Lung microvascular endothelial cell (primary cell): ENCODE data around the gene RAMP3. TPM values are rescaled to one million over a fixed set of nuclear protein-coding genes. Genes with fewer than 3 reads are reported as not detected.
"Not testable (repeated sequence)": the region's sequence is repeated elsewhere in the genome, so short reads cannot be mapped to it uniquely, and the experiment has no call there.

Experiments
- DNase-seq, 2 donors: peaks; one replicate each; pipeline versions ENCODE4 v3.0.0 to v3.0.0-alpha.2; 2010; ENCODE audit warnings: low read depth in 2 of 2
- total RNA-seq: library from RNA; depleted of rRNA; stranded (reverse); fragments of >200 nt; gene quantifications from 2 replicates; pipeline ENCODE4 v1.2.1, GENCODE V29; 2014

The RAMP3 gene
- total RNA-seq, 1 donor from 2014 or later = 218 TPM

DNA sequence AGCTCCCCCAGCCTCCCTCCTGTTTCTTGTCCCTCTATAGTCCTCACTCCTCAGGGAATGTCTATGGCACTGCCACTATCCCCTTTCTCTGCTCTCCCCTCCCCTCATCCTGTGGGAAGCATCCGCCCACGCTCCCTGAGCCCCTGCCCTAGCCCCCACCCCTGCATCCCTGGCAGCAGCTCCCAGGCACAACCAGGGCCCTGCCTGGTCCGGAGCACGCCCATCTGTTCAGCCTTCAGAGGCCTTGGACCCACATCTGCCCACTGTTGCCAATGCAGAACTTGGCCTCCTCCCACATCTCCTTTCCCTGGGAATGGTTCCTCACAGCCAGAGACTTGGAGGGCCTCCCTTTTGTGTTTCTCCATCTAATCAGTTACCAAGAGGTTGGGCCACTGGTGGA, 25.7 kb upstream of the RAMP3 start:
- DNase-seq = no peak

DNA sequence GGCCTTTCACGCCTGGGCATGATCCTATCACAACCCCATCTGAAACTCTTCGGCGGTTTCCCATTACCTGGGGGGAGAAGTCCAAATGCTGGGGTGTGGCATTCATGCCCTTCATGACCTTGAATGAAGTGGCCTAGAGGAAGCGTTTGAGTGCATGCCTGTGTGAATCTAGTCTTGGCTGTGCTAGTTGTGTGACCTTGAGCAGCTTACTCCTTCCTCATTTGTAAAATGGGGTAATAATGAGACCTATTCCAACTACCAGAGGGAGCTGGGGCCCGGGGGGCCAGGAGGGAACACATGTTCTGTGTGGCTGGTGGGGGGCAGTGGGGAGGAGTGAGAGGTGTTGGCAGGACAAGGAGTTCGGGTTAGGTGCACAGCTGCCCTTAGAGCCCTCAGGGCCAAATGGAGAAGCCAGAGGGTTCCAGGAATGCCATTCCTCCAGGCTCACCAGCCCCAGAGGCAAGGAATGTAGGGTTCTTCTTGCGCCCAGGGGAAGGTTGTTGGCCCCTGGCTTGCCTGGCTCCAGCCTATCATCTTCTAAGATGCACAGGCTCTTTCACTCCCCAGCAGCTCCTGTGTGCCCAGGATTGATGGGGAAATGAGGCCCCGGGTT, 24.8 kb upstream of the RAMP3 start:
- DNase-seq = no peak

DNA sequence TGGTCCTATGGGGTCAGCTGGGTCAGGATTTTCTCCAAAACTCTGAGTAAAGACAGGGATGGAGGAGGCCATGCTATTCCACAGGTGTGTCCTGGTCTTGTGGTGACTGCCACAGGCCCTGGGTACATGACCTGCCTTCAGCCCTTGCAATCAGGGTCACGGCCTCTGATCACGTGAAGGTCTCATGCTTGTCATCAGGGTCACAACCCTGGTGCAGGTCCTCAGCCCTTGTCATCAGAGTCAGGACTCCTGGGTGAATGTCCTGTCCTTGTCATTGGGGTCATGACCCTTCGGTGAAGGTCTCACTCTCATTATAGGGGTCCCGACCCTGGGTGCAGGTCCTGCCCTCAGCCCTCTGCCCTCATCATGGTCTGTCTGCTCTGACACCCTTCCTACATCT, 24.2 kb upstream of the RAMP3 start:
- DNase-seq = no peak

DNA sequence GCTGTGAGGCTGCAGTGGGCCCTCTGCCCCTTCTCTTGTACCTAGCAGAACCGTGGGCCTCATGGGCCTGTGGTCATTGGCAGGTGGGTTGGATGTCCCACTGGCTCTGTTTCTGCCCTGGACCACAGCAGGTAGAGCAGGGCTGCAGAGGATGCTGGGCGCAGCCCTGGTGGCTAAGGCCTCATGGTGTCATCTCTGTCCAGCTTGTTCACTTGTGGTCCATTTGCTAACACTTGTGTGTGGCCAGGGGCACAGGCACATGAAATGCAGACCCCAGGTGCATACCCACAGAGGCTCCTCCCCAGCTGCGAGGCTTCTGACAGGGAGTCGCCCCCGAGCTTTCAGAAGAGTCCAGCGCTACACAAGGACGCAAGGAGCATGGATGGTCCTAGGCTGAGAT, 23.7 kb upstream of the RAMP3 start:
- no peak for DNase-seq

DNA sequence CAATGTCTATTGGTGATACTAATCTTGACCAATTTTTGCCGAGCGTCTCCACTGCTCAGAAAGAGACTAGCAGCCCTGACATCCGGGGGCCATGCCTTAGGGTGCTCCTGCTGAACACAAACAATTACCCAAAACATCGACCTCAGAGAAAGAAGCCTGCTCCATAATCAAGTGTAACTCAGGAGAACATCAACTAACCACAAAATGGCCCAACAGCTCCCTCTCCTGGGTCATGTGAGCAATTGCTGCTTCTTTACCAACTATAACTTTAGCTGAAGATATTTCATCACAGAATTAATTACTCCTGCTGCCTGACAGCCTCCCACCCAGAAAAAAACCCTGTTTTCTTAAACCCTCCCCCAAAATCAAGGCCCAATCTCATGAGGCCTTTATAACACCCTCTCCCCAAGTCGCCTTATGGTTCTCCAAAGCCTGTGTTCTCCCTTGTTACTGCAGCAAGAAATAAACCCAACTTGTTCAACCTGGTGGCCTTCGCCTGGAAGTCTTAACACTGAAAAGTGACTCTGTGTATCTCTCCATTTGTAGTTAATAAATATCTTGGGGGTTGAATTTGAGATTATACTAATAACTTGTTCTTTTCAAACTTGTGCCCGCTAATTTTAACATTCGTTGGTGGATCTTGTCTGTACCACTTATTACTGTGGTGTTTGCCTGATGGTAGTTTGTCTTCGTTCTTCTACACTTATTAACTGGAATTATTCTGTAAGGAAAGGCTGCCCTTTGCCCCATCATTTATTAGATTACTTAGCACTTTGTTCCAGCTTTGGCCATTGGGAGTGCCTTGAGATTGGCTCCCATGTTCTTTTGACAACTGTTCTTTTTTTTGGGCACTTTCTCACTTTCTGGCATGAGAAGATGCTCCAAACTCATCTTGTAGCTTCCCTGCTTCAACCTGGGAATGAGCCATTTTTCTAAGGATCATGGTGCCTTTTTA, 21.2 kb upstream of the RAMP3 start:
- peak; percentile 80 to 85 for DNase-seq

DNA sequence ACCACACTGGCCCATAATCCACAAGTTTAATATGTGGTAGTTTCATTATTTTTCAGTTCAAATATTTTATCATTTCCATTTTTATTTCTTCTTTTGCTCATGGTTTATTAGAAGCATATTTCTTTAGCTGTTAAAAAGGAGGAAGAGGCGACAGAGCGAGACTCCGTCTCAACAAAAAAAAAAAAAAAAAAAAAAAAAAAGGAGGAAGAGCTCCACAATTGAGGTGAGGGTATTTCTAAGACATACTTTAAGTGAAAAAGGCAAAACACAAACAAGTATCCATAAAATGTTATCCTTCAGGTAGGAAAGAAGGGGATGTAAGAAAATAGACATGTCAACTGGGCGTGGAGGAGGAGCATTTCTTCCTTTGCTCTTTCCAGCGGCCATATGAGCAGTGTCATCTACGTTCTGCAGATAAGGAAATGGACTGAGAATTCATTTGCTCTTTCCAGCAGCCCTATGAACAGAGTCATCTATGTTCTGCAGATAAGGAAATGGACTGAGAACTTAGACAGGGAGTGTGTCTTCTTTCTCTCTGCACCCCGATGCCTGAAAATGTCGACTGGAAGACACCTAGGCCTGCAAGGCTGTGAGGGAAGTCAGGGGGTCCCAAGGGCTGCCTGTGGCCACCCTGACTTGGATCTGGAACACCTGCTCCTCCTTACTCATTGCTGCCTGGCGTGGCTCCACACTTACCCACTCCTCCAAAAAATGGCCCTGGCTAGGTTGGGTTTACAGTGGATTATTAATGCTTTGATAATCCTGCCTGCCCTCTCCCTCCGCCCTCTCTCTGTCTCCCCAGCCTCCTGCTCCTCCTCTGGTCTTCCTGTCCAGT, 18.9 kb upstream of the RAMP3 start:
- no peak for DNase-seq

GRCh38 chr7:45140827-45141226, 16.8 kb upstream of the RAMP3 start:
- DNase-seq = no peak

DNA sequence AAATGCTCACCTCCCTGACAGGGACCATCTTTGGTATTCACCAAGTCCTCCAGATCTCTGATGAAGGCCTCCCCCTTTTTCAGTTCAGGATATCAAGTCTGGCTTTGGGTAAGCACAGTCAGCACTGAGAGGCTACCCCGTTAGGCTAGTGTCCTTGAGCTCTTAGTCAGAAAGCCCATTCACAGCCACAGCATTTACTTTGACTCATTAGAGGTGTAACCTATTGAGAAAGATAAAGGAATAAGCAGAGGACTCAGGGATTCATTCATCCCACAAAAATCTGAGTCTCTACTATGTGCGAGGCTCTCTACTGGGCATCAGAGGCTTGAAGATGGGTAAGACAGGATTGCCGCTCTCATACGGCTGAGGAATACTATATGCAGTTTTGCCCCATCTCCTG, 14.0 kb upstream of the RAMP3 start:
- DNase-seq = no peak

- no peak for DNase-seq
Observed at GRCh38 chr7:45145881-45146280, 11.7 kb upstream of the RAMP3 start.

- no peak for DNase-seq
Observed at GRCh38 chr7:45146531-45147379, 10.8 kb upstream of the RAMP3 start.

GRCh38 chr7:45147858-45148652, 9.5 kb upstream of the RAMP3 start:
- no peak for DNase-seq

DNA sequence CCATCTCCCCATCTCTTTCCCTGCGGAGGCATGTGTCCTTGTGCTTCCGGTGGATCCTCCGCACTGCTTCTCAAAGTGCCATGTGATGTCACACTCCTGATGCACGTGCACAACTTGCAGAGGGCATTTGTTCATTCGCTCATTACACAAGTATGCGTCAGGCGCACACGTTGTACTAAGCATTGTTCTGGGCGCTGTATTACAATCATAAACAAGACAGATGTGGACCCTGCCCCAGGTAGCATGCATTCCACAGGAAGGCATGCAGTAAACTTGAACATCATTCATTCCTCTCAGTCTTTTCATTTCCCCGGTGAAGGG, 9.0 kb upstream of the RAMP3 start:
- DNase-seq = no peak

GRCh38 chr7:45149606-45150005, 8.0 kb upstream of the RAMP3 start:
- DNase-seq = no peak

- no peak for DNase-seq
Observed at GRCh38 chr7:45150199-45150598, 7.4 kb upstream of the RAMP3 start.

- no peak for DNase-seq
Observed at GRCh38 chr7:45151131-45151684, 6.4 kb upstream of the RAMP3 start.

- DNase-seq = no peak
Observed at GRCh38 chr7:45151967-45152366, 5.6 kb upstream of the RAMP3 start.

- DNase-seq = peak in 1 of 2 donors; percentile 77
Observed at GRCh38 chr7:45153233-45153632, 4.4 kb upstream of the RAMP3 start.

GRCh38 chr7:45153861-45154260, 3.7 kb upstream of the RAMP3 start:
- not testable (repeated sequence) for DNase-seq

DNA sequence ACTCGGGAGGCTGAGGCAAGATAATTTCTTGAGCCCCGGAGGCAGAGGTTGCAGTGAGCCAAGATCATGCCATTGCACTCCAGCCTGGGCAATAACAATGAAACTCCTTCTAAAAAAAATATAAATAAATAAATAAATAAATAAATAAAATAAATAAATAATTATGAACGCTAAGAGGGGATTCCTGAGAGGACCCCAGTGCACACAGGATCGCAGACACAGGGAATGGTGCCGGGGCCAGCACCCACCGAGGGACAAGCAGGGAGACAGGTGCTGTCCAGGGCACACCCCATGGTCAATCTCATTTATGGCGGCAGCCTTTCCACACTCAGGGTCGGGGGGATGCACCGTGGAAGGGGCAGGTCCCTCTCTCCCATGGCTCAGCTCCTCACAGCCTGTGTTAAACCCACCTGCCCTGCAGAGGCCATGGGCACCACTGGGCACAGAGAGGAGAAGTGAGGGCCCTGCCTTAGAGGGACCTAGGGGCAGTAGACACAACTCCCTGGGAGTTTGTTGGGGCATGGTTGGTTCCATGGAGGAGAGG, 2.2 kb upstream of the RAMP3 start:
- no peak for DNase-seq

- no peak for DNase-seq
Observed at GRCh38 chr7:45155941-45156340, 1.6 kb upstream of the RAMP3 start.
